ENCODE measurements around the gene RNF141.

DNA sequence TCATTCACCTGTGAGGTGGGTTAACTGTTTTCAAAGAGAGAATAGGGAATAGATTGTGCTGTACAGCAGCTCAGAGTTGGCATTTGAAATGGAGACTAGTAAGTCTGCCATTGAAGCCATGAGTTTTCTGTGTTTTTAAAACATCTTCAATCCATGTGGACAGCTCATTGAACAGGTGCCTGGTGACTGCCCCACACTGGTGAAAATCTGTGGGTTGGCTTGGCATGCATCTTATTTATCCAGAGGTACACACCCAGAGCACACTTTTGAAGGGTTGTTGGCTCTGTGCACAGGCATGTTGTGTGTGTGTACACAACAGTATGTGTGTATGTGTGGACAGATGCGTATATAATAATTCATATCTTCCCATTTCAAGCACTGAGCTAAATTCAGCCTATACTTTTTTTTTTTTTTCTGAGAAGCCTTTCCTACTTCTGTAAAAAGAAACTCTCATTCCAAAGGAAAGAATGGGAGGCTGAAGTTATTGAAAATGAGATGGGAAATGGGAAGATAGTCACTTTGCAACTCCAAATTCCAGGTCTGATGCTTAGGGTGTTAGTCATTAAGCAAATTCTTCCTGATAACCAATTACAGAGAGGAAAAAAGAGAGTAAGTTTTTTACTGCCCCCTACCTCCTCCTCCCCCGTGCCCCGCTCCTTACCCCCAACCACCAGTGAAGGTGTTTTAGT is 34.5 kb upstream of the RNF141 start:
- TF ChIP-seq ARHGAP35 (CRISPR knock-in tag; IDR thresholded peaks at IDR 0.05; ENCODE audit: borderline replicate concordance), result no peak
- TF ChIP-seq, protein P1, sequence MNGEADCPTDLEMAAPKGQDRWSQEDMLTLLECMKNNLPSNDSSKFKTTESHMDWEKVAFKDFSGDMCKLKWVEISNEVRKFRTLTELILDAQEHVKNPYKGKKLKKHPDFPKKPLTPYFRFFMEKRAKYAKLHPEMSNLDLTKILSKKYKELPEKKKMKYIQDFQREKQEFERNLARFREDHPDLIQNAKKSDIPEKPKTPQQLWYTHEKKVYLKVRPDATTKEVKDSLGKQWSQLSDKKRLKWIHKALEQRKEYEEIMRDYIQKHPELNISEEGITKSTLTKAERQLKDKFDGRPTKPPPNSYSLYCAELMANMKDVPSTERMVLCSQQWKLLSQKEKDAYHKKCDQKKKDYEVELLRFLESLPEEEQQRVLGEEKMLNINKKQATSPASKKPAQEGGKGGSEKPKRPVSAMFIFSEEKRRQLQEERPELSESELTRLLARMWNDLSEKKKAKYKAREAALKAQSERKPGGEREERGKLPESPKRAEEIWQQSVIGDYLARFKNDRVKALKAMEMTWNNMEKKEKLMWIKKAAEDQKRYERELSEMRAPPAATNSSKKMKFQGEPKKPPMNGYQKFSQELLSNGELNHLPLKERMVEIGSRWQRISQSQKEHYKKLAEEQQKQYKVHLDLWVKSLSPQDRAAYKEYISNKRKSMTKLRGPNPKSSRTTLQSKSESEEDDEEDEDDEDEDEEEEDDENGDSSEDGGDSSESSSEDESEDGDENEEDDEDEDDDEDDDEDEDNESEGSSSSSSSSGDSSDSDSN (CRISPR knock-in tag; IDR thresholded peaks at IDR 0.05), result no peak
- TF ChIP-seq, protein P2, sequence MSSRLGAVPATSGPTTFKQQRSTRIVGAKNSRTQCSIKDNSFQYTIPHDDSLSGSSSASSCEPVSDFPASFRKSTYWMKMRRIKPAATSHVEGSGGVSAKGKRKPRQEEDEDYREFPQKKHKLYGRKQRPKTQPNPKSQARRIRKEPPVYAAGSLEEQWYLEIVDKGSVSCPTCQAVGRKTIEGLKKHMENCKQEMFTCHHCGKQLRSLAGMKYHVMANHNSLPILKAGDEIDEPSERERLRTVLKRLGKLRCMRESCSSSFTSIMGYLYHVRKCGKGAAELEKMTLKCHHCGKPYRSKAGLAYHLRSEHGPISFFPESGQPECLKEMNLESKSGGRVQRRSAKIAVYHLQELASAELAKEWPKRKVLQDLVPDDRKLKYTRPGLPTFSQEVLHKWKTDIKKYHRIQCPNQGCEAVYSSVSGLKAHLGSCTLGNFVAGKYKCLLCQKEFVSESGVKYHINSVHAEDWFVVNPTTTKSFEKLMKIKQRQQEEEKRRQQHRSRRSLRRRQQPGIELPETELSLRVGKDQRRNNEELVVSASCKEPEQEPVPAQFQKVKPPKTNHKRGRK (CRISPR knock-in tag; IDR thresholded peaks at IDR 0.05), result no peak
